ENCODE results near the gene GPR162. TPM values are rescaled to one million over a fixed set of nuclear protein-coding genes. Genes with fewer than 3 reads are reported as not detected.

GPR162 gene
- total RNA-seq, 4 donors from 2014 or later, result 0.47 to 2.1 (median 1.0) TPM

DNA sequence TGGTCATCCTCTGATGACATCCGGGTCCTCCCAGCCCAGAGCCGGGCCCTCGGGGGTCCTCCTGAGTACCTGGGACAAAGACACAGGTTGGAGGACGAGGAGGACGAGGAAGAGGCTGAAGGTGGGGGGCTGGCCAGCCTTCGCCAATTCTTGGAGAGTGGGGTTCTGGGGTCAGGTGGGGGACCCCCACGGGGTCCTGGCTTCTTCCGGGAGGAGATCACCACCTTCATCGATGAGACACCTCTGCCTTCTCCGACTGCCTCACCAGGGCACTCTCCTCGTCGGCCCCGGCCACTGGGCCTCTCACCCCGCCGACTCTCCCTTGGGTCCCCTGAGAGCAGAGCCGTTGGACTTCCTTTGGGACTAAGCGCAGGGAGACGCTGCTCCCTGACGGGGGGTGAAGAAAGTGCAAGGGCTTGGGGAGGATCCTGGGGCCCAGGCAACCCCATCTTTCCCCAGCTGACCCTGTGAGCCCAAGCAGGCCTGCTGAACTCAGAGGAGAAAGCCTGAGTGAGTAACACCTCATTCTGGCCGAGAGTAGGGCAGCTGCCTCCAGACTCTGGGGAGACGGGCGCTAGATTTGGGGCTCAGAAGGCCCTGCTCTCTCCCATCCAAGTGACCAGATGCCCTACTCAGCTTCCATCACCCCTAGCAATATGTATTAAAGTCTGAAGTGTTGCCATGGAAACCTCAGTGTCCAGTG is 5.3 kb downstream of the GPR162 start:
- Histone ChIP-seq H3K9me3 (no peaks in the 10 kb centered on the region), H3K4me3 (no peak overlapping the region), H3K36me3 (peaks cover 3% of the 10 kb centered on the region), H3K27me3 (peaks cover 37% of the 10 kb centered on the region), H3K4me1 (peaks cover 43% of the 10 kb centered on the region), H3K27ac (no peak overlapping the region)
- peak in 1 of 2 donors; percentile 65 for DNase-seq (ENCODE audit: low spot score in 2 of 2)
- TF ChIP-seq POLR2A (IDR thresholded peaks at IDR 0.05) (no peak), POLR2AphosphoS5 (IDR thresholded peaks at IDR 0.05) (no peak), EP300 (IDR thresholded peaks at IDR 0.05) (no peak)
- TF ChIP-seq, protein P1, sequence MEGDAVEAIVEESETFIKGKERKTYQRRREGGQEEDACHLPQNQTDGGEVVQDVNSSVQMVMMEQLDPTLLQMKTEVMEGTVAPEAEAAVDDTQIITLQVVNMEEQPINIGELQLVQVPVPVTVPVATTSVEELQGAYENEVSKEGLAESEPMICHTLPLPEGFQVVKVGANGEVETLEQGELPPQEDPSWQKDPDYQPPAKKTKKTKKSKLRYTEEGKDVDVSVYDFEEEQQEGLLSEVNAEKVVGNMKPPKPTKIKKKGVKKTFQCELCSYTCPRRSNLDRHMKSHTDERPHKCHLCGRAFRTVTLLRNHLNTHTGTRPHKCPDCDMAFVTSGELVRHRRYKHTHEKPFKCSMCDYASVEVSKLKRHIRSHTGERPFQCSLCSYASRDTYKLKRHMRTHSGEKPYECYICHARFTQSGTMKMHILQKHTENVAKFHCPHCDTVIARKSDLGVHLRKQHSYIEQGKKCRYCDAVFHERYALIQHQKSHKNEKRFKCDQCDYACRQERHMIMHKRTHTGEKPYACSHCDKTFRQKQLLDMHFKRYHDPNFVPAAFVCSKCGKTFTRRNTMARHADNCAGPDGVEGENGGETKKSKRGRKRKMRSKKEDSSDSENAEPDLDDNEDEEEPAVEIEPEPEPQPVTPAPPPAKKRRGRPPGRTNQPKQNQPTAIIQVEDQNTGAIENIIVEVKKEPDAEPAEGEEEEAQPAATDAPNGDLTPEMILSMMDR (IDR thresholded peaks at IDR 0.05), result no peak
- WGBS, result 76% methylated on average over 13 of the region's 22 CpGs

DNA sequence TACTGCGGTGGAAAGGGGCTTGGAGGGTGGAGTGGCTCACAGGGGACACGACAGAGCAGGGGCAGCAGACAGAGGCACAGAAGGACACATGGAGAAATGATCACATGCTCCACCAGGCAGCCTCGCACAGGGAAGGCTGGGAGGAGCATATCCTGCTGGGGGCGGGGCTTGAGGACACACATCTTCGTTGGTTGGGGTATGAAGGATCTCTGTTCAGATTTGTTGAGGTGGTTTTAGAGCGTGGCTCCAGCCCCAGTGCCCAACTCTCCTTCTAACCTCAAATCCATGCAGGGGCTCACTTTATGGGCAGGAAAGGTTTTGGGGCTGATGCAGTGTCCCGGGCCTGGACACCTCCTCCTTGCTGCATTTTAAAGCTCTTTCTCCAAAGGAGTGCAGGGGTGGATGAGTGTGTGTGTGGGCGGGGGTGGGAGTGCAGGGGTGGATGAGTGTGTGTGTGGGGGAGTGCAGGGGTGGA is 5.9 kb downstream of the GPR162 start:
- DNase-seq (ENCODE audit: low spot score in 2 of 2), result peak; percentile 90
- 4% methylated on average over 4 of the region's 8 CpGs for WGBS
- Histone ChIP-seq H3K27ac (no peak overlapping the region), H3K36me3 (peaks cover 3% of the 10 kb centered on the region), H3K4me1 (peaks cover 40% of the 10 kb centered on the region), H3K27me3 (peaks cover 32% of the 10 kb centered on the region), H3K4me3 (no peak overlapping the region), H3K9me3 (no peaks in the 10 kb centered on the region)
- TF ChIP-seq, protein P1 (IDR thresholded peaks at IDR 0.05), result no peak
- TF ChIP-seq POLR2AphosphoS5 (IDR thresholded peaks at IDR 0.05) (no peak), EP300 (IDR thresholded peaks at IDR 0.05) (no peak)

DNA sequence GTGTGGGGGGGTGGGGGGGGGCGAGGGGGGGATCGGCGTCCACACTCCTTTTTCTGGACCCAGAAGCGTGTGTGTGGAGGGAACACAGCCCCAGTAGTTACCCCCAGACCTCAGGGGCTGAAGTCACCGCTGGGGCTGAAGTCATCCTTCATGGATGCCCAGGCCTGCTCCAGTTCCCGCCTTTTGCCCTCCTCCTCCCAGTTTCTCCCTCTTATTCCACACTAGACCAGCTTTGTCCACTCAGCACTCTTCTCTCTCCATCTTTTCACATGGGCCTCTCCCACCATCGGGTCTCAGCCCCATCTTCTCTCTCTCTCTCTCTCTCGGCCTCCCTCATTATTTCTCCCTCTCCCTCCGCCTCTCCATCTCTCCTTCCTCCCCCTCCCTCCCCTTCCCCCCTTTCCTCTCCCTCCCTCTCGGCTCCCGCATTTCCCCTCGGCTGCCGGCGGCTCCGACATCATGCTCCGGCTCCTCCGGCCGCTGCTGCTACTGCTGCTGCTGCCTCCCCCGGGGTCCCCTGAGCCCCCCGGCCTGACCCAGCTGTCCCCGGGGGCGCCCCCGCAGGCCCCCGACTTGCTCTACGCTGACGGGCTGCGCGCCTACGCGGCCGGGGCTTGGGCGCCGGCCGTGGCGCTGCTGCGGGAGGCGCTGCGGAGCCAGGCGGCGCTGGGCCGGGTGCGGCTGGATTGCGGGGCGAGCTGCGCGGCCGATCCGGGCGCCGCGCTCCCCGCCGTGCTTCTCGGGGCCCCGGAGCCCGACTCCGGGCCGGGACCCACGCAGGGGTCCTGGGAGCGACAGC is 6.6 kb downstream of the GPR162 start, which contains the start of gene P3H3:
P3H3 (plus strand) TSS at position 426 of the 799 bp plus-strand sequence; CDS start at position 460, 34 bp downstream.
- peaks cover 24% of the 10 kb centered on the region for H3K27me3 ChIP-seq
- TF ChIP-seq, protein P1 (IDR thresholded peaks at IDR 0.05), result no peak
- TF ChIP-seq POLR2A (IDR thresholded peaks at IDR 0.05) (no peak), POLR2AphosphoS5 (IDR thresholded peaks at IDR 0.05) (no peak), EP300 (IDR thresholded peaks at IDR 0.05) (no peak)

DNA sequence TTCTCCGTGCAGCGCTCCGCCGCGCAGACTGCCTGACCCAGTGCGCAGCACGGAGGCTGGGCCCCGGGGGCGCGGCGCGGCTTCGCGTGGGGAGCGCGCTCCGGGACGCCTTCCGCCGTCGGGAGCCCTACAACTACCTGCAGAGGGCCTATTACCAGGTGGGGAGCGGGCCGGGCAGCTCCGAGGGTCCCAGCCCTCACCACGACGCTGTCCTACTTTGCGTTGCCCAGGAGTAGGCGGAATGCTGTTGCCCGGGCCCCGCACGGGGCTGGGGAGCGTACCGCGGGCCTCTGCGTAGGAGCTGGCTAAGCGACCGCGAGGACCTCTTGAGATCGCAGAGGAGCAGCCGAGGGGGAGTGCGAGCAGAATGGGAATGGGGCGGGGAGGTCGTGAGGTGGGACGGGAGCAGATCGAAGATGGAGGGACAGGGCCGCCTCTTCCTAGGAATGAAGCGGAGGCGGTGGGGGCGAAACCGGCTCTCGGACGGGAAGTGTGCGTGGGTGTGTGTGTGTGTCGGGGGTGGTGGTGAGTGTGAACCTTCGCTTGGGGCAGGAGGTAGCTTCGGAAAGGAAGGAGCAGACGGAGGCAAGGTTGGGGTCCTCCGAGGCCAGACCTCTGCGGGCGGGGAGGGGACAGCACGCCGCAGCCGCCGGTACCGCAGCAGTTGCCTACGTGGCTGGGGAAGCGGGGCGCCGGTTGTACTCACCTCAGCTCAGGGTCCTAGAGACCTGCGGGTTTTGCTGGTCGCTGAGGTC is 7.3 kb downstream of the GPR162 start:
- Histone ChIP-seq H3K4me1 (peaks cover 40% of the 10 kb centered on the region), H3K36me3 (peaks cover 10% of the 10 kb centered on the region), H3K27me3 (peaks cover 17% of the 10 kb centered on the region), H3K4me3 (peak overlapping the region; percentile 75), H3K27ac (peak overlapping the region; percentile 57), H3K9me3 (no peaks in the 10 kb centered on the region)
- DNase-seq (ENCODE audit: low spot score in 2 of 2), result peak in 1 of 2 donors; percentile 70
- 0% methylated on average over 39 of the region's 71 CpGs for WGBS
- TF ChIP-seq POLR2AphosphoS5 (IDR thresholded peaks at IDR 0.05), result no peak
- TF ChIP-seq, protein P1 (IDR thresholded peaks at IDR 0.05), result no peak
- TF ChIP-seq POLR2A (IDR thresholded peaks at IDR 0.05), result no peak
- TF ChIP-seq EP300 (IDR thresholded peaks at IDR 0.05), result no peak

More for the DNA sequence above, 6.6 kb downstream of the GPR162 start, which contains the start of gene P3H3:
- H3K36me3 ChIP-seq, result peaks cover 5% of the 10 kb centered on the region
- peak in 1 of 2 donors; percentile 69 for DNase-seq (ENCODE audit: low spot score in 2 of 2)
- WGBS, result 2% methylated on average over 18 of the region's 60 CpGs
- peak within 1 kb of the TSS; percentile 57 for H3K27ac ChIP-seq
- peaks cover 40% of the 10 kb centered on the region for H3K4me1 ChIP-seq
- no peaks in the 10 kb centered on the region for H3K9me3 ChIP-seq
- H3K4me3 ChIP-seq, result peak within 1 kb of the TSS; percentile 75

Measured in suprapubic skin (tissue), 4 donors.